Fibroblast of the aortic adventitia (primary cell): ENCODE results near the gene HBS1L. TPM values are rescaled to one million over a fixed set of nuclear protein-coding genes. Genes with fewer than 3 reads are reported as not detected.

Experiments used
- DNase-seq: peaks from one replicate; pipeline ENCODE4 v3.0.0-alpha.2; 2010; ENCODE audit warnings: low read depth
- H3K4me3 ChIP-seq: 2 replicates; pipeline ENCODE4 v1.5.1; 2011; ENCODE audit warnings: low read depth, mild to moderate bottlenecking, control low read depth, low read length, moderate library complexity
- CTCF ChIP-seq: IDR thresholded peaks from 2 replicates; pipeline ENCODE4 v1.5.1; 2011; ENCODE audit warnings: mild to moderate bottlenecking, low read length, control low read depth, inconsistent platforms; ENCODE audit not compliant: insufficient read depth
- total RNA-seq: library from RNA; depleted of rRNA; stranded (reverse); fragments of >200 nt; gene quantifications from 2 replicates; pipeline ENCODE4 v1.2.3, GENCODE V29; 2012; ENCODE audit warnings: low replicate concordance

HBS1L gene
- total RNA-seq, result 141 and 158 TPM in 2 replicates

- TF ChIP-seq CTCF, result no peak
- DNase-seq, result peak; percentile 98
- peak within 1 kb of the TSS; percentile 99 for H3K4me3 ChIP-seq
Measured at GRCh38 chr6:135054569-135055498, at the start of gene HBS1L. Gene HBS1L, minus strand, starts transcription at chr6:135054822. Its CDS starts 131 bp downstream, at chr6:135054691.

- DNase-seq, result no peak
- no peak for TF ChIP-seq CTCF
- no peak overlapping the region for H3K4me3 ChIP-seq
Measured at GRCh38 chr6:135104199-135104598, 49.6 kb upstream of the HBS1L start.

GRCh38 chr6:135102191-135102590, 47.6 kb upstream of the HBS1L start:
- TF ChIP-seq CTCF, result no peak
- no peak overlapping the region for H3K4me3 ChIP-seq
- no peak for DNase-seq

GRCh38 chr6:135097172-135097571, 42.5 kb upstream of the HBS1L start:
- TF ChIP-seq CTCF, result no peak
- peak; percentile 18 for DNase-seq
- no peak overlapping the region for H3K4me3 ChIP-seq

- no peak for TF ChIP-seq CTCF
- no peak for DNase-seq
- no peak overlapping the region for H3K4me3 ChIP-seq
Measured at GRCh38 chr6:135096403-135097130, 41.9 kb upstream of the HBS1L start.

GRCh38 chr6:135095716-135096115, 41.1 kb upstream of the HBS1L start:
- no peak for DNase-seq
- no peak overlapping the region for H3K4me3 ChIP-seq
- no peak for TF ChIP-seq CTCF
